Activated naive CD8-positive, alpha-beta T cell (primary cell): ENCODE measurements around the gene APEX1.

ENCODE experiments used
- H3K27ac Mint-ChIP-seq: one replicate; pipeline ENCODE4 v1.8.0; 2021; ENCODE audit warnings: mixed read lengths
- H3K27me3 Mint-ChIP-seq: one replicate; pipeline ENCODE4 v1.8.0; 2021; ENCODE audit warnings: mixed read lengths
- H3K36me3 Mint-ChIP-seq: one replicate; pipeline ENCODE4 v1.8.0; 2021; ENCODE audit warnings: mixed read lengths
- H3K4me1 Mint-ChIP-seq: one replicate; pipeline ENCODE4 v1.8.0; 2021; ENCODE audit warnings: low read depth, mixed read lengths
- H3K4me3 Mint-ChIP-seq: one replicate; pipeline ENCODE4 v1.8.0; 2021; ENCODE audit warnings: mild to moderate bottlenecking, mixed read lengths
- H3K9me3 Mint-ChIP-seq: one replicate; pipeline ENCODE4 v1.8.0; 2021; ENCODE audit warnings: low read depth, mixed read lengths

The APEX1 gene

GRCh38 chr14:20478894-20479293 lies 23.9 kb downstream of the APEX1 start:
- peaks cover 79% of the 10 kb centered on the region for H3K4me1 Mint-ChIP-seq

GRCh38 chr14:20482382-20482781 lies 27.4 kb downstream of the APEX1 start:
- Mint-ChIP-seq H3K9me3 (no peaks in the 10 kb centered on the region), H3K27me3 (no peaks in the 10 kb centered on the region), H3K36me3 (peaks cover 10% of the 10 kb centered on the region), H3K4me3 (no peak overlapping the region), H3K4me1 (peaks cover 62% of the 10 kb centered on the region), H3K27ac (peak overlapping the region; percentile 75)

More at GRCh38 chr14:20478894-20479293, 23.9 kb downstream of the APEX1 start:
- Mint-ChIP-seq H3K27me3 (no peaks in the 10 kb centered on the region), H3K27ac (peak overlapping the region; percentile 7), H3K4me3 (no peak overlapping the region), H3K36me3 (peaks cover 29% of the 10 kb centered on the region), H3K9me3 (no peaks in the 10 kb centered on the region)

- H3K4me3 Mint-ChIP-seq: no peak overlapping the region
- no peak overlapping the region for H3K27ac Mint-ChIP-seq
- H3K4me1 Mint-ChIP-seq: peaks cover 70% of the 10 kb centered on the region
- no peaks in the 10 kb centered on the region for H3K9me3 Mint-ChIP-seq
- no peaks in the 10 kb centered on the region for H3K27me3 Mint-ChIP-seq
- peaks cover 2% of the 10 kb centered on the region for H3K36me3 Mint-ChIP-seq
These were observed 30.9 kb downstream of the APEX1 start for GRCh38 chr14:20485900-20486299.

- Mint-ChIP-seq H3K4me1 (peaks cover 71% of the 10 kb centered on the region), H3K36me3 (peaks cover 2% of the 10 kb centered on the region), H3K27me3 (no peaks in the 10 kb centered on the region), H3K27ac (peak overlapping the region; percentile 24), H3K9me3 (no peaks in the 10 kb centered on the region), H3K4me3 (peak overlapping the region; percentile 40)
These were observed 31.8 kb downstream of the APEX1 start for GRCh38 chr14:20486684-20487395.

- no peaks in the 10 kb centered on the region for H3K27me3 Mint-ChIP-seq
- H3K9me3 Mint-ChIP-seq: no peaks in the 10 kb centered on the region
- H3K27ac Mint-ChIP-seq: no peak overlapping the region
- H3K4me3 Mint-ChIP-seq: peak overlapping the region; percentile 40
- peaks cover 70% of the 10 kb centered on the region for H3K4me1 Mint-ChIP-seq
- peaks cover 2% of the 10 kb centered on the region for H3K36me3 Mint-ChIP-seq
These were observed 32.3 kb downstream of the APEX1 start for GRCh38 chr14:20487396-20487725.

- H3K9me3 Mint-ChIP-seq: no peaks in the 10 kb centered on the region
- H3K4me1 Mint-ChIP-seq: peaks cover 64% of the 10 kb centered on the region
- peak overlapping the region; percentile 83 for H3K27ac Mint-ChIP-seq
- peak overlapping the region; percentile 44 for H3K4me3 Mint-ChIP-seq
- H3K27me3 Mint-ChIP-seq: no peaks in the 10 kb centered on the region
- H3K36me3 Mint-ChIP-seq: peaks cover 2% of the 10 kb centered on the region
These were observed 34.3 kb downstream of the APEX1 start for GRCh38 chr14:20489093-20489994.

GRCh38 chr14:20490563-20490962 lies 35.5 kb downstream of the APEX1 start:
- Mint-ChIP-seq H3K27ac (peak overlapping the region; percentile 83), H3K4me1 (peaks cover 69% of the 10 kb centered on the region), H3K4me3 (peak overlapping the region; percentile 41), H3K36me3 (no peaks in the 10 kb centered on the region), H3K27me3 (no peaks in the 10 kb centered on the region), H3K9me3 (no peaks in the 10 kb centered on the region)

- Mint-ChIP-seq H3K4me3 (no peak overlapping the region), H3K4me1 (peaks cover 63% of the 10 kb centered on the region), H3K9me3 (no peaks in the 10 kb centered on the region), H3K27ac (no peak overlapping the region), H3K36me3 (no peaks in the 10 kb centered on the region), H3K27me3 (no peaks in the 10 kb centered on the region)
These were observed 37.5 kb downstream of the APEX1 start for GRCh38 chr14:20492486-20492885.

GRCh38 chr14:20493634-20494033 lies 38.6 kb downstream of the APEX1 start:
- Mint-ChIP-seq H3K4me1 (peaks cover 54% of the 10 kb centered on the region), H3K27me3 (no peaks in the 10 kb centered on the region), H3K9me3 (no peaks in the 10 kb centered on the region), H3K27ac (no peak overlapping the region), H3K4me3 (no peak overlapping the region), H3K36me3 (no peaks in the 10 kb centered on the region)

- H3K36me3 Mint-ChIP-seq: no peaks in the 10 kb centered on the region
- no peaks in the 10 kb centered on the region for H3K27me3 Mint-ChIP-seq
- H3K9me3 Mint-ChIP-seq: no peaks in the 10 kb centered on the region
- peaks cover 42% of the 10 kb centered on the region for H3K4me1 Mint-ChIP-seq
- H3K4me3 Mint-ChIP-seq: no peak overlapping the region
- no peak overlapping the region for H3K27ac Mint-ChIP-seq
These were observed 40.1 kb downstream of the APEX1 start for GRCh38 chr14:20494935-20495766.

- Mint-ChIP-seq H3K9me3 (no peaks in the 10 kb centered on the region), H3K4me1 (peaks cover 21% of the 10 kb centered on the region), H3K27ac (no peak overlapping the region), H3K27me3 (no peaks in the 10 kb centered on the region), H3K36me3 (no peaks in the 10 kb centered on the region), H3K4me3 (no peak overlapping the region)
These were observed 43.6 kb downstream of the APEX1 start for GRCh38 chr14:20498622-20499021.

- H3K4me3 Mint-ChIP-seq: no peak overlapping the region
- peaks cover 22% of the 10 kb centered on the region for H3K4me1 Mint-ChIP-seq
- H3K27me3 Mint-ChIP-seq: no peaks in the 10 kb centered on the region
- no peak overlapping the region for H3K27ac Mint-ChIP-seq
- no peaks in the 10 kb centered on the region for H3K9me3 Mint-ChIP-seq
- H3K36me3 Mint-ChIP-seq: no peaks in the 10 kb centered on the region
These were observed 44.1 kb downstream of the APEX1 start for GRCh38 chr14:20499108-20499507.

- no peak overlapping the region for H3K27ac Mint-ChIP-seq
- no peak overlapping the region for H3K4me3 Mint-ChIP-seq
- H3K36me3 Mint-ChIP-seq: no peaks in the 10 kb centered on the region
- H3K4me1 Mint-ChIP-seq: peaks cover 20% of the 10 kb centered on the region
- no peaks in the 10 kb centered on the region for H3K27me3 Mint-ChIP-seq
- H3K9me3 Mint-ChIP-seq: no peaks in the 10 kb centered on the region
These were observed 44.9 kb downstream of the APEX1 start for GRCh38 chr14:20499881-20500280.

GRCh38 chr14:20501346-20501745 lies 46.3 kb downstream of the APEX1 start:
- Mint-ChIP-seq H3K4me3 (no peak overlapping the region), H3K27me3 (no peaks in the 10 kb centered on the region), H3K4me1 (peaks cover 7% of the 10 kb centered on the region), H3K27ac (no peak overlapping the region), H3K9me3 (no peaks in the 10 kb centered on the region), H3K36me3 (no peaks in the 10 kb centered on the region)

- no peaks in the 10 kb centered on the region for H3K36me3 Mint-ChIP-seq
- H3K27me3 Mint-ChIP-seq: no peaks in the 10 kb centered on the region
- no peak overlapping the region for H3K27ac Mint-ChIP-seq
- H3K4me3 Mint-ChIP-seq: no peak overlapping the region
- H3K9me3 Mint-ChIP-seq: no peaks in the 10 kb centered on the region
- peaks cover 7% of the 10 kb centered on the region for H3K4me1 Mint-ChIP-seq
These were observed 48.9 kb downstream of the APEX1 start for GRCh38 chr14:20503898-20504297.
